ENCODE measurements around the gene ZFP30. TPM values are rescaled to one million over a fixed set of nuclear protein-coding genes. Genes with fewer than 3 reads are reported as not detected.

Gene ZFP30
- total and polyA plus RNA-seq, 8 donors = 11.6 to 28.3 (median 23.3) TPM

GRCh38 chr19:37565370-37565669 is 89.9 kb downstream of the ZFP30 start:
- Histone ChIP-seq H3K4me3 (no peak overlapping the region), H3K4me1 (no peaks in the 10 kb centered on the region), H3K27me3 (no peaks in the 10 kb centered on the region), H3K36me3 (peaks cover 0 to 92% of the 10 kb centered on the region in 2 donors), H3K27ac (no peak overlapping the region), H3K9me3 (peaks cover 0 to 32% of the 10 kb centered on the region in 2 donors)
- DNase-seq = no peak
- no peak for TF ChIP-seq CTCF (IDR thresholded peaks at IDR 0.05)
- intact Hi-C loops (cut with DNase I) = no loop called here
- ATAC-seq = no peak

GRCh38 chr19:37564624-37565369 is 90.5 kb downstream of the ZFP30 start:
- DNase-seq = no peak
- H3K9me3 ChIP-seq = peaks cover 0 to 32% of the 10 kb centered on the region in 2 donors
- intact Hi-C loops (cut with DNase I) = no loop called here
- no peak overlapping the region for H3K27ac ChIP-seq
- no peak for ATAC-seq
- TF ChIP-seq CTCF (IDR thresholded peaks at IDR 0.05) = no peak
- no peaks in the 10 kb centered on the region for H3K4me1 ChIP-seq
- peaks cover 0 to 92% of the 10 kb centered on the region in 2 donors for H3K36me3 ChIP-seq
- H3K4me3 ChIP-seq = no peak overlapping the region
- H3K27me3 ChIP-seq = no peaks in the 10 kb centered on the region

Other genes with a start within 250 kb of the ZFP30 start
- gene ZNF569, start 188.0 kb downstream of the ZFP30 start, total RNA-seq = 1 to 10 TPM; 3.5 to 4.6 TPM
- gene ZNF569, start 188.0 kb downstream of the ZFP30 start, polyA plus RNA-seq (ENCODE audit: insufficient read length in 6 of 6) = 10 to 100 TPM in 3 of 6 donors, 1 to 10 TPM in 3; 9.1 to 15.5 (median 10.4) TPM
- gene ZNF570, start 186.1 kb downstream of the ZFP30 start, total RNA-seq = 1 to 10 TPM; 4.1 to 4.8 TPM
- gene ZNF570, start 186.1 kb downstream of the ZFP30 start, polyA plus RNA-seq (ENCODE audit: insufficient read length in 6 of 6) = 10 to 100 TPM in 5 of 6 donors, 1 to 10 TPM in 1; 9.7 to 12.9 (median 11.1) TPM
- 1 to 10 TPM; 3.5 to 4.8 TPM for gene ZNF793, start 148.5 kb downstream of the ZFP30 start, total RNA-seq
- 10 to 100 TPM; 27.0 to 39.4 (median 38.5) TPM for gene ZNF793, start 148.5 kb downstream of the ZFP30 start, polyA plus RNA-seq (ENCODE audit: insufficient read length in 6 of 6)
- 1 to 10 TPM; 3.4 to 5.1 TPM for gene ZNF571, start 60.7 kb downstream of the ZFP30 start, total RNA-seq
- 10 to 100 TPM; 10.9 to 15.0 (median 11.6) TPM for gene ZNF571, start 60.7 kb downstream of the ZFP30 start, polyA plus RNA-seq (ENCODE audit: insufficient read length in 6 of 6)
- gene ZNF540, start 60.6 kb downstream of the ZFP30 start, total RNA-seq = 1 to 10 TPM; 1.9 to 2.3 TPM
- 1 to 10 TPM; 5.1 to 8.7 (median 7.0) TPM for gene ZNF540, start 60.6 kb downstream of the ZFP30 start, polyA plus RNA-seq (ENCODE audit: insufficient read length in 6 of 6)
- gene ZNF607, start 64.3 kb upstream of the ZFP30 start, total RNA-seq = 1 to 10 TPM; 6.5 to 8.3 TPM
- 10 to 100 TPM; 11.2 to 12.3 (median 11.7) TPM for gene ZNF607, start 64.3 kb upstream of the ZFP30 start, polyA plus RNA-seq (ENCODE audit: insufficient read length in 6 of 6)
- 10 to 100 TPM; 12.7 to 15.3 TPM for gene ZNF573, start 124.1 kb upstream of the ZFP30 start, total RNA-seq
- 10 to 100 TPM; 16.4 to 30.5 (median 22.2) TPM for gene ZNF573, start 124.1 kb upstream of the ZFP30 start, polyA plus RNA-seq (ENCODE audit: insufficient read length in 6 of 6)

All from left lung (tissue), 10 donors.